IMR-90 (cell line): Measurements from ENCODE around the gene ZRANB3. TPM values are rescaled to one million over a fixed set of nuclear protein-coding genes. Genes with fewer than 3 reads are reported as not detected.

Experiments
- ATAC-seq: fragments of 200-7000 bp; cut with Tn5 transposase; 2 replicates; pipeline ENCODE4 v1.9.1; 2020; ENCODE audit warnings: low read depth, mild to moderate bottlenecking, moderate library complexity
- BruUV-seq: library from RNA; stranded (reverse); fragments of 400-500 nt; replicated peaks from 2 replicates; lab custom pipeline; 2021; lab: Mats Ljungman, UMichigan
- CTCF ChIA-PET: fragments of 300-600 bp; formaldehyde crosslinking; extraction: SDS; loops from one replicate; lab custom pipeline; 2021; ENCODE audit warnings: antibody characterized with exemption; lab: Yijun Ruan, JAX
- POLR2A ChIA-PET: fragments of 300-600 bp; sonication (Branson Sonifier 250); formaldehyde crosslinking; loops from one replicate; lab custom pipeline; 2022; ENCODE audit warnings: antibody characterized with exemption; ENCODE audit not compliant: unreplicated experiment; lab: Charles Lee
- DNase-seq: peaks from one replicate; pipeline ENCODE4 v3.0.0; 2013
- H2AFZ ChIP-seq: replicated peaks from 2 replicates; pipeline ENCODE3; 2013; ENCODE audit warnings: low read length, mild to moderate bottlenecking; ENCODE audit not compliant: poor library complexity
- H2AK5ac ChIP-seq: 2 replicates; pipeline ENCODE4 v1.6.1; 2013; ENCODE audit warnings: low read depth, low read length, inconsistent platforms
- H2AK9ac ChIP-seq: replicated peaks from 2 replicates; pipeline ENCODE3; 2013; ENCODE audit warnings: mild to moderate bottlenecking, low read depth, low read length, moderate library complexity; ENCODE audit not compliant: poor library complexity
- H2BK120ac ChIP-seq: 2 replicates; pipeline ENCODE4 v1.6.1; 2013; ENCODE audit warnings: low read depth, low read length, inconsistent platforms
- H2BK15ac ChIP-seq: 3 replicates; pipeline ENCODE4 v1.6.1; 2013; ENCODE audit warnings: low read depth, low read length, inconsistent platforms
- H2BK20ac ChIP-seq: 2 replicates; pipeline ENCODE4 v1.6.1; 2013; ENCODE audit warnings: low read depth, mild to moderate bottlenecking, inconsistent platforms, low read length, moderate library complexity
- H2BK5ac ChIP-seq: 2 replicates; pipeline ENCODE4 v1.6.1; 2013; ENCODE audit warnings: mild to moderate bottlenecking, low read depth, low read length, inconsistent platforms; ENCODE audit not compliant: poor library complexity, severe bottlenecking
- H3K14ac ChIP-seq: replicated peaks from 2 replicates; pipeline ENCODE4 v1.6.1; 2013; ENCODE audit warnings: low read depth, low read length, inconsistent platforms
- H3K18ac ChIP-seq: 2 replicates; pipeline ENCODE4 v1.6.1; 2013; ENCODE audit warnings: low read depth, low read length, control low read depth
- H3K23ac ChIP-seq: 2 replicates; pipeline ENCODE4 v1.6.1; 2013; ENCODE audit warnings: low read depth, low read length, inconsistent platforms
- H3K27ac ChIP-seq: 2 replicates; pipeline ENCODE4 v1.5.1; 2013; ENCODE audit warnings: mild to moderate bottlenecking, control low read depth, low read length; ENCODE audit not compliant: insufficient read depth
- H3K27me3 ChIP-seq: 2 replicates; pipeline ENCODE4 v1.6.1; 2013; ENCODE audit warnings: low read length; ENCODE audit not compliant: control insufficient read depth, insufficient read depth
- H3K36me3 ChIP-seq: 2 replicates; pipeline ENCODE4 v1.6.1; 2013; ENCODE audit warnings: low read length, mixed read lengths; ENCODE audit not compliant: control insufficient read depth, insufficient read depth
- H3K4ac ChIP-seq: 2 replicates; pipeline ENCODE4 v1.6.1; 2013; ENCODE audit warnings: low read depth, low read length, inconsistent platforms
- H3K4me1 ChIP-seq: 2 replicates; pipeline ENCODE4 v1.6.1; 2013; ENCODE audit warnings: low read length, mixed read lengths; ENCODE audit not compliant: control insufficient read depth, insufficient read depth
- H3K4me2 ChIP-seq: 2 replicates; pipeline ENCODE4 v1.6.1; 2013; ENCODE audit warnings: low read depth, mild to moderate bottlenecking, control low read depth, low read length, moderate library complexity
- H3K4me3 ChIP-seq: 2 replicates; pipeline ENCODE4 v1.5.1; 2013; ENCODE audit warnings: low read depth, mild to moderate bottlenecking, control low read depth, low read length, moderate library complexity; ENCODE audit not compliant: insufficient read depth
- H3K56ac ChIP-seq: 2 replicates; pipeline ENCODE4 v1.6.1; 2013; ENCODE audit warnings: low read length, inconsistent platforms; ENCODE audit not compliant: insufficient read depth; ENCODE audit errors: extremely low read depth
- H3K79me1 ChIP-seq, 2 experiments: 2 replicates each; pipeline ENCODE4 v1.6.1; 2013; ENCODE audit warnings: low read length in 2 of 2, inconsistent platforms in 1 of 2, low read depth in 1 of 2
- H3K9ac ChIP-seq: 2 replicates; pipeline ENCODE4 v1.6.1; 2013; ENCODE audit warnings: low read depth, low read length, control low read depth
- H3K9me1 ChIP-seq: 2 replicates; pipeline ENCODE4 v1.6.1; 2013; ENCODE audit warnings: low read length, inconsistent platforms; ENCODE audit not compliant: insufficient read depth
- H3K9me3 ChIP-seq: 2 replicates; pipeline ENCODE4 v1.6.1; 2013; ENCODE audit warnings: low read length; ENCODE audit not compliant: control insufficient read depth, insufficient read depth
- H4K20me1 ChIP-seq: 2 replicates; pipeline ENCODE4 v1.6.1; 2013; ENCODE audit warnings: low read length, inconsistent platforms; ENCODE audit not compliant: insufficient read depth
- H4K5ac ChIP-seq: 2 replicates; pipeline ENCODE4 v1.6.1; 2013; ENCODE audit warnings: mild to moderate bottlenecking, low read depth, low read length, control low read depth
- H4K8ac ChIP-seq, 2 experiments: 2 replicates each; pipeline ENCODE4 v1.6.1; 2013; ENCODE audit warnings: low read depth in 2 of 2, low read length in 2 of 2, control low read depth in 1 of 2, inconsistent platforms in 1 of 2
- H4K91ac ChIP-seq: 2 replicates; pipeline ENCODE4 v1.6.1; 2013; ENCODE audit warnings: low read depth, low read length, inconsistent platforms; ENCODE audit not compliant: insufficient read depth
- BHLHE40 ChIP-seq: fragments of 150-350 bp; IDR thresholded peaks from 2 replicates; pipeline ENCODE4 v1.6.1; 2016; ENCODE audit warnings: mild to moderate bottlenecking, low read depth, low read length
- MAFK ChIP-seq: IDR thresholded peaks from 2 replicates; pipeline ENCODE4 v1.6.1; 2012; ENCODE audit warnings: low read depth, low read length, improper control_type of control experiment
- MAZ ChIP-seq: IDR thresholded peaks from 2 replicates; pipeline ENCODE4 v1.6.1; 2012; ENCODE audit warnings: low read depth, mild to moderate bottlenecking, low read length, improper control_type of control experiment, moderate library complexity, borderline replicate concordance
- MXI1 ChIP-seq: IDR thresholded peaks from 2 replicates; pipeline ENCODE4 v1.6.1; 2012; ENCODE audit warnings: low read depth, mild to moderate bottlenecking, low read length, moderate library complexity, borderline replicate concordance
- NFE2L2 ChIP-seq: fragments of 150-350 bp; IDR thresholded peaks from 2 replicates; pipeline ENCODE4 v1.6.1; 2016; ENCODE audit warnings: low read depth, mild to moderate bottlenecking, low read length
- POLR2A ChIP-seq: IDR thresholded peaks from 2 replicates; pipeline ENCODE4 v1.6.1; 2012; ENCODE audit warnings: mild to moderate bottlenecking, low read depth, low read length
- RCOR1 ChIP-seq: IDR thresholded peaks from 2 replicates; pipeline ENCODE4 v1.6.1; 2012; ENCODE audit warnings: mild to moderate bottlenecking, low read length, improper control_type of control experiment; ENCODE audit not compliant: insufficient replicate concordance
- RFX5 ChIP-seq: IDR thresholded peaks from 2 replicates; pipeline ENCODE4 v1.8.0; 2012; ENCODE audit warnings: low read depth, mild to moderate bottlenecking, low read length, moderate library complexity
- WGBS, 2 experiments: methylation state at CpG; one replicate each; pipeline versions ENCODE4 v1.1.5 to v1.1.7; 2013; ENCODE audit warnings: missing lambda C conversion rate in 2 of 2; ENCODE audit not compliant: insufficient read length in 1 of 2; ENCODE audit errors: extremely low coverage in 2 of 2; 5-methylcytosine and 5-hydroxymethylcytosine counted together
- dilution Hi-C: fragments of 300-500 bp; cut with HindIII; formaldehyde crosslinking; loops from one replicate; pipeline ENCODE4 v1.14.3; 2018; ENCODE audit warnings: low sequenced_read_pairs; ENCODE audit not compliant: unreplicated experiment
- in situ Hi-C: fragments of 300-500 bp; cut with MboI; formaldehyde crosslinking; loops from 3 replicates; pipeline ENCODE4 v1.14.3; 2019; ENCODE audit warnings: low sequenced_read_pairs, inconsistent platforms, mixed read lengths
- intact Hi-C: fragments of 100-400 bp; cut with micrococcal nuclease; formaldehyde crosslinking; loops from 2 replicates; pipeline ENCODE4 v1.10.0; 2022
- polyA plus RNA-seq, 3 experiments: library from polyadenylated mRNA; depleted of rRNA; stranded (reverse); fragments of >200 nt; gene quantifications; 2 replicates each; pipeline ENCODE4 v1.2.3, GENCODE V29; 2012; ENCODE audit warnings: low replicate concordance in 1 of 3
- total RNA-seq: library from RNA; depleted of rRNA; stranded (reverse); fragments of >200 nt; gene quantifications from 2 replicates; pipeline ENCODE4 v1.2.3, GENCODE V29; 2012
- TF ChIP-seq, protein P1 (sequence below): fragments of 150-350 bp; IDR thresholded peaks from 2 replicates; pipeline ENCODE4 v1.6.1; 2016; ENCODE audit warnings: low read depth, mild to moderate bottlenecking, low read length, moderate library complexity, borderline replicate concordance
- TF ChIP-seq, protein P2 (sequence below): conservative IDR thresholded peaks from 2 replicates; pipeline ENCODE4 v1.5.1; 2012; ENCODE audit warnings: mild to moderate bottlenecking, low read depth, low read length, improper control_type of control experiment

ZRANB3 gene
- total and polyA plus RNA-seq, 2 of the 4 experiments (the other 2 are of a cell fraction) = 3.4 to 9.3 TPM

DNA sequence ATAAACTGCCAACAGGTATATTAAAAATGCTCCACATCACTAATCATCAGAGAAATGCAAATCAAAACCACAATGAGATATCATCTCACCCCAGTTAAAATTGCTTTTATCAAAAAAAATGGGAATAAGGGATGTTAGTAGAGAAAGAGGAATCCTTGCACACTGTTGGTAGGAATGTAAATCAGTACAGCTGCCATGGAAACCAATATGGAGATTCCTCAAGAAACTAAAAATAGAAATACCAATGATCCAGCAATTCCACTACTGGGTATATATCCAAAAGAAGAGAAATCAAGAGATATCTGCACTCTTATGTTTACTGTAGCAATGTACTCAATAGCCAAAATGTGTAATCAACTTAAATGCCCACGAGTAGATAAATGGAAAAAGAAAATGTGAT is 40.6 kb downstream of the ZRANB3 start:
- Histone ChIP-seq H3K18ac (no peak overlapping the region), H3K9ac (no peak overlapping the region), H3K4me1 (peaks cover 2% of the 10 kb centered on the region; the same call in 1 of the 2 replicates), H4K5ac (no peak overlapping the region), H3K56ac (no peak overlapping the region), H2BK5ac (peak overlapping the region; percentile 8), H3K27ac (no peak overlapping the region), H3K4ac (no peak overlapping the region), H4K20me1 (no peaks in the 10 kb centered on the region), H3K9me1 (no peaks in the 10 kb centered on the region), H3K23ac (no peak overlapping the region), H2AFZ (no peak overlapping the region), H2BK15ac (no peak overlapping the region), H3K4me2 (no peak overlapping the region), H4K91ac (no peak overlapping the region), H3K9me3 (no peaks in the 10 kb centered on the region), H2BK120ac (no peak overlapping the region), H3K14ac (no peak overlapping the region), H4K8ac (no peak overlapping the region), H3K27me3 (no peaks in the 10 kb centered on the region), H3K36me3 (no peaks in the 10 kb centered on the region), H2AK5ac (no peak overlapping the region), H3K79me1 (no peaks in the 10 kb centered on the region), H2BK20ac (no peak overlapping the region), H3K4me3 (no peak overlapping the region), H2AK9ac (no peak overlapping the region)
- CTCF ChIA-PET = no interaction called here
- peak; percentile 81 for ATAC-seq
- POLR2A ChIA-PET = no interaction called here
- WGBS, 2 experiments = no CpG with 5 or more reads among the region's 1 CpG
- in situ Hi-C loops (no loop called here), intact Hi-C loops (no loop called here), dilution Hi-C loops (no loop called here)
- TF ChIP-seq MXI1 (no peak), NFE2L2 (no peak), POLR2A (no peak), MAZ (no peak), MAFK (no peak), RCOR1 (no peak), BHLHE40 (no peak), RFX5 (no peak)
- TF ChIP-seq, protein P1, sequence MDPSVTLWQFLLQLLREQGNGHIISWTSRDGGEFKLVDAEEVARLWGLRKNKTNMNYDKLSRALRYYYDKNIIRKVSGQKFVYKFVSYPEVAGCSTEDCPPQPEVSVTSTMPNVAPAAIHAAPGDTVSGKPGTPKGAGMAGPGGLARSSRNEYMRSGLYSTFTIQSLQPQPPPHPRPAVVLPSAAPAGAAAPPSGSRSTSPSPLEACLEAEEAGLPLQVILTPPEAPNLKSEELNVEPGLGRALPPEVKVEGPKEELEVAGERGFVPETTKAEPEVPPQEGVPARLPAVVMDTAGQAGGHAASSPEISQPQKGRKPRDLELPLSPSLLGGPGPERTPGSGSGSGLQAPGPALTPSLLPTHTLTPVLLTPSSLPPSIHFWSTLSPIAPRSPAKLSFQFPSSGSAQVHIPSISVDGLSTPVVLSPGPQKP = no peak
- TF ChIP-seq, protein P2, sequence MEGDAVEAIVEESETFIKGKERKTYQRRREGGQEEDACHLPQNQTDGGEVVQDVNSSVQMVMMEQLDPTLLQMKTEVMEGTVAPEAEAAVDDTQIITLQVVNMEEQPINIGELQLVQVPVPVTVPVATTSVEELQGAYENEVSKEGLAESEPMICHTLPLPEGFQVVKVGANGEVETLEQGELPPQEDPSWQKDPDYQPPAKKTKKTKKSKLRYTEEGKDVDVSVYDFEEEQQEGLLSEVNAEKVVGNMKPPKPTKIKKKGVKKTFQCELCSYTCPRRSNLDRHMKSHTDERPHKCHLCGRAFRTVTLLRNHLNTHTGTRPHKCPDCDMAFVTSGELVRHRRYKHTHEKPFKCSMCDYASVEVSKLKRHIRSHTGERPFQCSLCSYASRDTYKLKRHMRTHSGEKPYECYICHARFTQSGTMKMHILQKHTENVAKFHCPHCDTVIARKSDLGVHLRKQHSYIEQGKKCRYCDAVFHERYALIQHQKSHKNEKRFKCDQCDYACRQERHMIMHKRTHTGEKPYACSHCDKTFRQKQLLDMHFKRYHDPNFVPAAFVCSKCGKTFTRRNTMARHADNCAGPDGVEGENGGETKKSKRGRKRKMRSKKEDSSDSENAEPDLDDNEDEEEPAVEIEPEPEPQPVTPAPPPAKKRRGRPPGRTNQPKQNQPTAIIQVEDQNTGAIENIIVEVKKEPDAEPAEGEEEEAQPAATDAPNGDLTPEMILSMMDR = no peak
- BruUV-seq = no TSS peak
- peak; percentile 66 for DNase-seq
